Fibroblast of the aortic adventitia (primary cell): ENCODE data around the gene ARHGEF17. TPM values are rescaled to one million over a fixed set of nuclear protein-coding genes. Genes with fewer than 3 reads are reported as not detected.

Source experiments
- DNase-seq: peaks from one replicate; pipeline ENCODE4 v3.0.0-alpha.2; 2010; ENCODE audit warnings: low read depth
- H3K4me3 ChIP-seq: 2 replicates; pipeline ENCODE4 v1.5.1; 2011; ENCODE audit warnings: low read depth, mild to moderate bottlenecking, control low read depth, low read length, moderate library complexity
- total RNA-seq: library from RNA; depleted of rRNA; stranded (reverse); fragments of >200 nt; gene quantifications from 2 replicates; pipeline ENCODE4 v1.2.3, GENCODE V29; 2012; ENCODE audit warnings: low replicate concordance
- TF ChIP-seq, protein P1 (sequence below): IDR thresholded peaks from 2 replicates; pipeline ENCODE4 v1.5.1; 2011; ENCODE audit warnings: mild to moderate bottlenecking, low read length, control low read depth, inconsistent platforms; ENCODE audit not compliant: insufficient read depth

Gene ARHGEF17
- total RNA-seq, 1 donor = 30.3 TPM

DNA sequence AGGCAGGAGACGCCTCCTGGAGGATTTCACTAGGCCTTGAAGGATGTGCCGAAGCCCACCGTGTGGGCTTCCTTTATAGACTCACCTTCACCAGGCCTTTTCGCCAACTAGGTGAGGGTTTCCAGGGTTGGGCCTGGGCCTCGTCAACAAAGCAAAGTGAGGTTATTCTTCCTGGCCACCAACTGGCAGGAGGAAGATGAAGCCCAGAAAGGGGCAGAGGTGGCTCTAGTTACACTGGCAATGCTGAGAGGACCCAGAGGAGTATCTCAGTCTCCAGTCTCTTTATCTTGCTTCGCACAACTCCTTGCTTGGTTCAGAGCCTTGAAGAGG is 67.7 kb downstream of the ARHGEF17 start:
- no peak for DNase-seq
- TF ChIP-seq, protein P1, sequence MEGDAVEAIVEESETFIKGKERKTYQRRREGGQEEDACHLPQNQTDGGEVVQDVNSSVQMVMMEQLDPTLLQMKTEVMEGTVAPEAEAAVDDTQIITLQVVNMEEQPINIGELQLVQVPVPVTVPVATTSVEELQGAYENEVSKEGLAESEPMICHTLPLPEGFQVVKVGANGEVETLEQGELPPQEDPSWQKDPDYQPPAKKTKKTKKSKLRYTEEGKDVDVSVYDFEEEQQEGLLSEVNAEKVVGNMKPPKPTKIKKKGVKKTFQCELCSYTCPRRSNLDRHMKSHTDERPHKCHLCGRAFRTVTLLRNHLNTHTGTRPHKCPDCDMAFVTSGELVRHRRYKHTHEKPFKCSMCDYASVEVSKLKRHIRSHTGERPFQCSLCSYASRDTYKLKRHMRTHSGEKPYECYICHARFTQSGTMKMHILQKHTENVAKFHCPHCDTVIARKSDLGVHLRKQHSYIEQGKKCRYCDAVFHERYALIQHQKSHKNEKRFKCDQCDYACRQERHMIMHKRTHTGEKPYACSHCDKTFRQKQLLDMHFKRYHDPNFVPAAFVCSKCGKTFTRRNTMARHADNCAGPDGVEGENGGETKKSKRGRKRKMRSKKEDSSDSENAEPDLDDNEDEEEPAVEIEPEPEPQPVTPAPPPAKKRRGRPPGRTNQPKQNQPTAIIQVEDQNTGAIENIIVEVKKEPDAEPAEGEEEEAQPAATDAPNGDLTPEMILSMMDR = no peak
- H3K4me3 ChIP-seq = no peak overlapping the region

DNA sequence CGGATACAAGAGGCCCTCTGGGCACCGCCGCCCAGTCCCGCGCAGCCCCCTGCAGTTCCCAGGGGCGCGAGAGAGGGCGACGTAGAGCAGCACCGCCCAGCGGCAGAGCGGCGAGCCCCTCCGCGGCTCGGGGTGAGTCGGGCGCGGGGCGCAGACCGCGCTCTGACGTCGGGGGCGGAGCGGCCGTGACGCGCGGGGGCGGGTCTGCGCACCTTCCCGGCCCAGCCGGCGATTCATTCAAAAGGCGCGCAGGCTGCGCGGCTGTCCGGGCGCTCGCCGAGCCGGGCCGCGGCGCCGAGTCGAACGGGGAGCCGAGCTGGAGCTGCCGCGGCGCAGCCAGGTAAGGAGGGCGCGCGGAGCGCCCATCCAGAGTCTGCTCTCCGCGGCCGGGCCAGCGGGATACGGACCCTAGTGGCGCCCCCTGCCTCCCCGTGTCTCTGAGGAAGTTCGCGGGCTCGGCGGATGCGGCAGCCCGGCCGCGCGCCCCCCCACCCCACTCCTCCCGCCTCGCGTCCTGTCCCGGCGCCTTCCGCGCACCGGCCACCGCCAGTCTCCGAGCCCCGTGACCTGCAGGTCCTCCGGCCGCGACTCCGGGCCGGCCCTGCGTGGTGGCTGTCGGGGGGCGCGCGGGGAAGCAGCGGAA is 68.2 kb downstream of the ARHGEF17 start, which contains the start of gene RELT:
Gene RELT (plus strand): TSS at position 240 of the 643 bp plus-strand sequence. CDS start 12,738 bp downstream, outside the sequence.
- peak; percentile 85 for DNase-seq
- H3K4me3 ChIP-seq = peak within 1 kb of the TSS; percentile 82
- TF ChIP-seq, protein P1 = peak; percentile 85

DNA sequence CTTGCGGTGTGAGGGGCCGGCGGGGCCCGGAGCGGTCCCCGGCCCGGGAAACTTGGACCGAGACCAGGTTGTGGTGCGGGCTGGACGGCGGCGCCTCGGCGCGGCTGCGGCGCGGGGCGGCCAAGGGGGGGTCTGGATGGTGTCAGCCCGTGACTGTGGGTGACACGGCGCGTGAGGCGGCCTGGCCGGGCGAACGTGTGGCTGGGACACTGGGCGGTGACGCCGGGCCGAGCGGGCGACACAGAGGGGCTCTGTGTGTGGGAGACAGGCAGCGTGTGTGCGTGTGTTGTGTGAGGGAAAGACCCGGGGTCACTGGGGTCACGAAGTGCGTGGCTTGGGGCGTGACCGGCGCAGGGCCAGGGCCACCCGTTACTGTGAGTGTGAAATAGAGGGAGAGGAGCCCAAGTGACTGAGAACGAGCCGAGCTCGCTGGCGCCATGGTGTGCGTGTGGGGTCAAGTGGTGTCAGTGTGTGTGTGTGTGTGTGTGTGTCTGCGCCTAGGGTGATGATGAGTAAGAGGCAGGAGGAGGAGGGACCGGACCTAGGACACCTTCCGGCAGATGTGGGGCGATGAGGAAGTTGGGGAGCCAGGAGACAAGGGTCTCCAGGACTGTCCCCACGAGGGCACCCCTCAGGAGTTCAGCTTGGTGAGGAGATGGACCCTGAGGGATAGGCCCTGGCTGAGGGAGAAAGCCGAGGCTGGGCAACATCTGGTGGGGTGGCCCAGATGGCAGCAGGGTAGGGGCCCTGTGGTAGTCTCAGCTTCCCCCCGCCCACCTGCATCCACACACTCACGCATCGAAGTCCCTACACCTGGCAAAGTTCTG is 68.9 kb downstream of the ARHGEF17 start:
- DNase-seq = peak; percentile 59
- TF ChIP-seq, protein P1 = no peak
- peak overlapping the region; percentile 82 for H3K4me3 ChIP-seq

DNA sequence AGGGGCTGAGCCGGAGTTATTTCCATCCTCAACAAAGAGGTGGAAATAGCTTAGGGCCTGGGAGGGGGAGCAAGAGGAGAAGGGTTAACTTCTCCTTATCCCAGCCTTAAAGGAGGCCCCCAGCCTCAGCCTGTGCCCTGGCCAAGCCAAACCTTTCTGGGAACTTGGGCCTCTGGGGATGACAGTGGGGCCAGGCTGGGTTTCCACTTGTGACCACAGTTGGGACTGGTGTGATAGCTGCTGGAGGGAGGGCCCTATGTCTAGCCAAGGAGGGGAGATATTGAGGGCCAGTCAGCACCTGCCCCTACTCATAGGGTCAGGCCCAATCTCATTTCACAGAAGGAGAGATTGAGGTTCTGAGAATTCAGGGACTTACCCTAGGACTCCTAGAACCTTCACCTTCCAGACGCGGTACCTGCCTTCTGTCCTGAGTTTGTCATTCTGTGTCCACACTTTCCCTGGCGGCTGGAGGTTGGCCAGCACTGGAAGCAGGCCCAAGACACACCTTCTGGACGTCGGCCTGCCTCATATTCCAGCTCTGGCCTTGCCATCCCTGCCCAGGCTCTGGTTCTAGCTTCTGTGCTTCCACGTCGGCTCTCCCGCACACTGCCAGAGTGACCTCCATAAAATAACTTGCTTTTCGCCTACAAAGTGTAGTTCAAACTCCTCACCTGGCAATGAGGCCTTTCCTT is 71.3 kb downstream of the ARHGEF17 start:
- no peak for DNase-seq
- H3K4me3 ChIP-seq = no peak overlapping the region
- TF ChIP-seq, protein P1 = no peak

DNA sequence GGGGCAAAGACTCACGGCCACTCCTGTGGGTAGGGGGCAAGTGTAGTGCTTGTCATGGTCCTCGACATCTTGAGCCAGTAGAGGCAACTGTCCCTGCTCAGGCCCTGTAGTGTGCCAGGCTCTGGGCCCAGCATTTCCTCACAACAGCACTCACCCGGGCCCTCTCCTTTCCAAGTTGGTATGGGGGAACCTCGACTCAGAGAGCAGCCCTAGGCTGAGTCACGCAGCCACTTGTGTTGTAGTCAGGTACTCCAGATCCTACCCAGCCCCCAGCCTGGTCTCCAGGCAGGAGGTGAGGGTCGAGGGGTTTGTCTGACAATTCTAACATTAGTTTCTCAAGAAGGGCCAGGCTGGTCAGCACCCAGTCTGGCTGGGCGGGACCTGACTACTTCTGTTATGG is 72.3 kb downstream of the ARHGEF17 start:
- no peak for DNase-seq
- TF ChIP-seq, protein P1 = no peak
- no peak overlapping the region for H3K4me3 ChIP-seq

DNA sequence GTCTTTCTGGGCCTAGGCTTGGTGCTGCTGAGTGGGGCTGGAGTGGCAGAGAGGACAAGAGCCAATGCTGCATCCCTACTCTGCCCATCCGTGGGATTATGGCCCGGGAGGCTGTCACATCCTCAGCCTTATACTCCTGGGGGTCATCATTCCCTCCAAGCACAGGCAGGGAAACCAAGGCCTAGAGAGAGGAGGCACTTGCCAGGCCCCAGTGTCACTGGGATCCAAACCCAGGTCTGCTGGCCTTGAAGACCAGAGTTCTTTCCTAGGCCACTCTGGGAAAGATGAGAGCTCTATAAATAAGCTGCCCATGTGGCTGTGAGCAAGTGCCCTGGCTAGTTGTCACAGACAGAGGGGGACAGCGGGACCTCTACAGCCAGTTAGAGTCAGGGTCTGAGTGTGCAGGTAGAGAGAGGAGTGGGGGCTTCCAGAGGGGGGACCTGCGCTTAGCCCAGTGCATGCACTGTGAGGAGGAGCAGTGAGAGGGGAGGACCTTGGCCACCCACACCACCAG is 72.9 kb downstream of the ARHGEF17 start:
- TF ChIP-seq, protein P1 = no peak
- DNase-seq = no peak
- no peak overlapping the region for H3K4me3 ChIP-seq
